ENCODE results near the gene IFNK.

Gene IFNK

GRCh38 chr9:27573634-27574590, 49.8 kb downstream of the IFNK start:
- peak; percentile 94 for DNase-seq (ENCODE audit: low spot score)
